GM18951 (cell line): ENCODE measurements around the gene NEK4.

Experiments
- POLR2A ChIP-seq: IDR thresholded peaks from 4 replicates; pipeline ENCODE4 v1.6.1; 2011; ENCODE audit warnings: mild to moderate bottlenecking; ENCODE audit not compliant: insufficient read length, insufficient read depth; ENCODE audit errors: extremely low read depth
- in situ Hi-C: fragments of 300-500 bp; cut with MboI; formaldehyde crosslinking; loops from one replicate; pipeline ENCODE4 v1.12.0; 2022; ENCODE audit warnings: low sequenced_read_pairs, mixed read lengths, inconsistent platforms; ENCODE audit not compliant: unreplicated experiment

Gene NEK4

DNA sequence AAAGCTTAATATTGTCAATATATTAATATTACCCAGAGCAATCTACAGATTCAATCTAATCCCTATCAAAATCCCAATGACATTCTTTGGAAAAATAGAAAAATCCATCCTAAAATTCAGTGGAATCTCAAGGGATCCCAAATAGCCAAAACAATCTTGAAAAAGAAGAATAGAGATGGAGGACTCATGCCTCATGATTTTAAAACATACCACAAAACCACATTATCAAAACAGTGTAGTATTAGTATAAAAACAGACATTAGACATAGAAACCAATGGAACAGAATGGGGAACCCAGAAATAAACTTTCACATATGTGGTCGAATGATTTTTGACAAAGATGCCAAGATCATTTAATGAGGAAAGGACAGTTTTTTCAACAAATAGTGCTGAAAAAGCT lies 14.6 kb downstream of the NEK4 start:
- in situ Hi-C loops, result no loop called here
- no peak for TF ChIP-seq POLR2A

GRCh38 chr3:52754373-52754772 lies 16.4 kb downstream of the NEK4 start:
- in situ Hi-C loops, result no loop called here
- TF ChIP-seq POLR2A, result no peak

DNA sequence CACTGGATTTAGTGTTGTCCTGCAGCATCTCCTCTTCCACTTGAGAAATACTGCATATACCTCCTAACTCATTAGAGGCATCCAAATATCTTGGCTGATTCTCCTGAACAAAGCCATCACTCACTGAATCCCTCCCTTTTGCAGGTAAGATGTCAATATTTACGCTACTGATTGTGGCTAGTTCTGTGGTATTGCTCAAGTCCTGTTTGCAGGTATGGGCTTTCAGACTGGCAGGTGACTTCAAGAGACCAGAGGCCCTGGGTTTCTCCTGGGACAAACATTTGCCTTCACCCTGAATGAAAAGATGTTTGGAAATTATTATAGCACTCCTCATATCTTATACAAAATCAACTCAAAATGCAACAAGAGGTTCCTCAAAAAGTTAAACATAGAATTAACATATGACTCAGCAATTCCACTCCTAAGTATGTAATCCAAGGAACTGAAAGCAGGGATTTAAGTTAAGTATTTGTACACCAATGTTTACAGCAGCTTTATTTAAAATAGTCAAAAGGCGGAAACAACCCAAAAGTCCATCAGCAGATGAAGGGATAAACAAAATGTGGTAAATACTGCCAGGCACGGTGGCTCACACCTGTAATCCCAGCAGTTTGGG lies 18.6 kb downstream of the NEK4 start:
- no peak for TF ChIP-seq POLR2A
- in situ Hi-C loops, result no loop called here

DNA sequence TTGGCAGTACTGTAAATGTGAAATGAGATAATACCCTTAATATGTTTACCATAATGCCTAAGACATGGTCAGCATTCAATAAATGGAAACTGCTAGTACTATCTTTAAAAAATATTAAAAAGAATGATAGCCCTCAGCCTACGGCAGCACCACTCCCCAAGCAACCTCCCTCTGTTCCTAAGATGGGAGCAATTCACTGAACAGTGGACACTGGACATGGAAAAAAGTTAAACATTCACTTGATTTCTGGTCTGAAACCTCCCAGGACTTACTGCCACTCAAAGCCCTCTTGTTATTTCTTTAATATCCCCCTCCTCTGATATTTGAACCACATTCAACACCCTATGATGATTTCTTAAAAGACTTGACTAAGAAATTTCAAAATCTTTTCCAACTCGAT lies 27.0 kb downstream of the NEK4 start:
- TF ChIP-seq POLR2A, result no peak
- in situ Hi-C loops, result loop anchor here (25.0 kb wide), 1 partner anchor 319 kb away; no protein-coding TSS in a partner anchor

DNA sequence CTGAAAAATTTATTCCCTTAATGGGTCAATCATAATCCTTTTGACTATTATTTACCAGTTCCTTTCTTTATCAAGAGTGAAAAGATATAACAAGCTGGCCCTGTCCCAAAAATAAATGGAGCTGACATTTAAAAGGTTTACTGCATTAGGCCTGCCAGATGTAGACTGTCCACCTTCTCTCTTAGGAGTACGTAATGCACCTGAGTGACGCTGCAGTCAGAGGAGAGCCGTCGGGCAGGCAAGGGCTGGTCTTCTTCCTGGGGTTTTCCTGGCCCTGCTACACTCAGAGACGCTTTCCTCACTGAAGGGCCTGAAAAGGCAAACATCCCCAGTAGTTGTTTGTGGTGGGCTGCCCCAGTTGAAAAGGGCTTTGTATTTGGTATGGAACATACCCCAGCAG lies 27.6 kb downstream of the NEK4 start:
- no peak for TF ChIP-seq POLR2A
- in situ Hi-C loops, result loop anchor here (25.0 kb wide), 1 partner anchor 319 kb away; no protein-coding TSS in a partner anchor

GRCh38 chr3:52742418-52743041 lies 28.2 kb downstream of the NEK4 start:
- TF ChIP-seq POLR2A, result no peak
- in situ Hi-C loops, result loop anchor here (25.0 kb wide), 1 partner anchor 320 kb away; no protein-coding TSS in a partner anchor

DNA sequence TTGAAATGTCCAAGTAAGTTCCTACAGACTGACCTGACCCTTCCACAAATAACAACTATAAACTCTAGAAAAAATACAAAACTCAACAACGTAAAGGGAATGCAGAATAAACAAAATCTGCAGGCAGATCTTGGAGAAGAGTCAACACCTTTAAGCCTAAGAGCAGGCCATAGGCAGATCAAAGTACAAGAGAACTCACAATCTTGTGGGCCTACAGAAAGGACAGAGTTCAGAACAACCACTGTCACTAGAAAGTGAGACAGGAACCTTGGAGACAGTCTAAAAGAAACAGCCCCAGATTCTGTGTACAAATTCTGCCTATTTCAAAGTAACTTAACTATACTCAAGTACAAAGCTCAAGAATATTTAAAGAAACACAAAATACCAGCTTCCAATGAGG lies 31.0 kb downstream of the NEK4 start:
- in situ Hi-C loops, result loop anchor here (25.0 kb wide), 1 partner anchor 323 kb away; no protein-coding TSS in a partner anchor
- TF ChIP-seq POLR2A, result no peak

- no peak for TF ChIP-seq POLR2A
- in situ Hi-C loops, result loop anchor here (25.0 kb wide), 1 partner anchor 329 kb away; no protein-coding TSS in a partner anchor
These were observed 37.4 kb downstream of the NEK4 start for GRCh38 chr3:52733256-52733891.

DNA sequence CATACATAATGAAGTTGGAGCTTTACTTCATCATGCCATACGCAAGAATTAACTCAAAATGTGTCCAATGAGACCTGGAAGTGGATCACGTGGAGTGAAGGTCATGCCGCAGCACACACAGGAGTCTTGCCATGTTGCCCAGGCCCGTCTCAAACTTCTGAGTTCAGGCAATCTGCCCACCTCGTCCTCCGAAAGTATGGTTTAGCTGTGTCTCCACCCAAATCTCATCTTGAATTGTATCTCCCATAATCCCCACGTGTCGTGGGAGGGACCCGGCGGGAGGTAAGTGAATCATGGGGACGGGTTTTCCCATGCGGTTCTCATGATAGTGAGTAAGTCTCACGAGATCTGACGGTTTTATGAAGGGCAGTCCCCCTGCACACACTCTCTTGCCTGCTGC lies 39.1 kb downstream of the NEK4 start:
- in situ Hi-C loops, result loop anchor here (25.0 kb wide), 1 partner anchor 331 kb away; no protein-coding TSS in a partner anchor
- no peak for TF ChIP-seq POLR2A

- in situ Hi-C loops, result loop anchor here (25.0 kb wide), 1 partner anchor 332 kb away; no protein-coding TSS in a partner anchor
- no peak for TF ChIP-seq POLR2A
These were observed 40.1 kb downstream of the NEK4 start for GRCh38 chr3:52730681-52731080.

GRCh38 chr3:52728753-52729152 lies 42.0 kb downstream of the NEK4 start:
- in situ Hi-C loops, result loop anchor here (25.0 kb wide), 1 partner anchor 334 kb away; no protein-coding TSS in a partner anchor

DNA sequence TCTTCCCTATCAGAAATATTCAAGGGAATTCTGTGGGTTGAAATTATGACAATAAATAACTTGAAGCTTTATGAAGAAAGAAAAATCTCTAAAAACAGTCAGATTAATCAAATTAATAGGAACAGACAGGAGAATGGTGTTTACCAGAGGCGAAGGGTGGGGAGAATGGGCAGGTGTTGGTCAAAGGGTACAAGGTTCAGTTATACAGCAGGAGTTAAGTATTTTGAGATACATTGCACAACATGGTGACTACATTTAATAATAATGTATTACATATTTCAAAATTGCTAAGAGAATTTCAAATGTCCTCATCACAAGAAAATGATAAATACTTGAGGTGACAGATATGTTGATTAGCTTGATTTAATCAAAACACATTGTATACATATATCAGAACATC lies 46.2 kb downstream of the NEK4 start:
- TF ChIP-seq POLR2A, result no peak
- in situ Hi-C loops, result no loop called here

DNA sequence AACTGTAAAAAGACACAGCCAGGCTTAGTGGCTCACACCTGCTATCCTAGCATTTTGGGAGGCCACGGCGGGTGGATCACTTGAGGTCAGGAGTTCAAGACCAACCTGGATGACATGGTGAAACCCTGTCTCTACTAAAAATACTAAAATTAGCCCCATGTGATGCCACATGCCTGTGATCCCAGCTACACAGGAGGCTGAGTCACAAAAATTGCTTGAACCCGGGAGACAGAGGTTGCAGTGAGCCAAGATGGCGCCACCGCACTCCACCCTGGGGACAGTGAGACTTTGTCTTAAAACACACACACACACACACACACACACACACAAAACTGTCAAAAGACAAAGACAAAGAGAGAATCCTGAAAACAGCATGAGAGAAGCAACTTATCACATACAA lies 46.8 kb downstream of the NEK4 start:
- TF ChIP-seq POLR2A, result no peak
- in situ Hi-C loops, result no loop called here

DNA sequence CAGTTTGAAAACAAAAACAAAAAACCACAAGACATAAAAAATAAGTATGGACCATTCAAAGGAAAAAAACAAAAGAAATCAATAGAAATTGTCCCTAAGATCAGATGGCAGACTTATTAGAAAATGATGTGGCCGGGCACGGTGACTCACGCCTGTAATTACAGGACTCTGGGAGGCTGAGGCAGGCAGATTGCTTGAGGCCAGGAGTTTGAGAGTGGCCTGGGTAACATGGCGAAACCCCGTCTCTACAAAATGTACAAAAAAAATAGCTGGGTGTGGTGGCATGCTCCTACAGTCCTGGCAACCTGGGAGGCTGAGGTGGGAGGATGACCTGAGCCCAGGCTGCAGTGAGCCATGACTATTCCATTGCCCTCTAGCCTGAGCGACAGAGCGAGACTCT lies 48.2 kb downstream of the NEK4 start:
- TF ChIP-seq POLR2A, result no peak
- in situ Hi-C loops, result no loop called here
